Iris pigment epithelial cell (primary cell): ENCODE results near the gene PRDM11.
"Not testable (repeated sequence)": the region's sequence is repeated elsewhere in the genome, so short reads cannot be mapped to it uniquely, and the experiment has no call there.

Experiments
- DNase-seq: peaks from one replicate; pipeline ENCODE4 v3.0.0-alpha.2; 2011; ENCODE audit warnings: low read depth

PRDM11 gene

GRCh38 chr11:45234306-45235006 lies 88.0 kb downstream of the PRDM11 start:
- no peak for DNase-seq

- DNase-seq, result no peak
These were observed 91.4 kb downstream of the PRDM11 start for GRCh38 chr11:45237711-45238315.

- DNase-seq, result peak; percentile 84
These were observed 92.3 kb downstream of the PRDM11 start for GRCh38 chr11:45238724-45239123.

- DNase-seq, result no peak
These were observed 93.3 kb downstream of the PRDM11 start for GRCh38 chr11:45239733-45240132.

GRCh38 chr11:45243967-45244366 lies 97.5 kb downstream of the PRDM11 start:
- DNase-seq, result no peak

- DNase-seq, result no peak
These were observed 99.0 kb downstream of the PRDM11 start for GRCh38 chr11:45245218-45246045.

- no peak for DNase-seq
These were observed 99.8 kb downstream of the PRDM11 start for GRCh38 chr11:45246241-45246640.

GRCh38 chr11:45247433-45247832 lies 101.0 kb downstream of the PRDM11 start:
- no peak for DNase-seq

- DNase-seq, result no peak
These were observed 102.1 kb downstream of the PRDM11 start for GRCh38 chr11:45248501-45249011.

- DNase-seq, result not testable (repeated sequence)
These were observed 102.9 kb downstream of the PRDM11 start for GRCh38 chr11:45249372-45249771.

- DNase-seq, result no peak
These were observed 103.7 kb downstream of the PRDM11 start for GRCh38 chr11:45250035-45250718.

GRCh38 chr11:45252134-45252856 lies 105.9 kb downstream of the PRDM11 start:
- no peak for DNase-seq

- no peak for DNase-seq
These were observed 106.4 kb downstream of the PRDM11 start for GRCh38 chr11:45252877-45253276.

- no peak for DNase-seq
These were observed 107.2 kb downstream of the PRDM11 start for GRCh38 chr11:45253640-45254039.

GRCh38 chr11:45254070-45254469 lies 107.6 kb downstream of the PRDM11 start:
- no peak for DNase-seq

- DNase-seq, result no peak
These were observed 112.6 kb downstream of the PRDM11 start for GRCh38 chr11:45258982-45259530.

- DNase-seq, result no peak
These were observed 113.2 kb downstream of the PRDM11 start for GRCh38 chr11:45259592-45259991.

- no peak for DNase-seq
These were observed 113.6 kb downstream of the PRDM11 start for GRCh38 chr11:45260071-45260470.

GRCh38 chr11:45262900-45263299 lies 116.5 kb downstream of the PRDM11 start:
- no peak for DNase-seq

- no peak for DNase-seq
These were observed 117.3 kb downstream of the PRDM11 start for GRCh38 chr11:45263773-45264172.

GRCh38 chr11:45264839-45265515 lies 118.5 kb downstream of the PRDM11 start:
- DNase-seq, result peak; percentile 85
